SK-N-MC (cell line): Measurements from ENCODE around the gene NAPEPLD.

Source experiments
- EZH2 ChIP-seq: fragments of 200-600 bp; sonication (generic); IDR thresholded peaks from one replicate; pipeline ENCODE4 v1.6.1; 2017; ENCODE audit warnings: antibody characterized with exemption
- FOXP2 ChIP-seq: optimal IDR thresholded peaks from 2 replicates; pipeline ENCODE3; 2011; ENCODE audit warnings: mild to moderate bottlenecking, moderate library complexity; ENCODE audit not compliant: insufficient read depth; ENCODE audit errors: extremely low read length, control extremely low read depth
- POLR2AphosphoS5 ChIP-seq: IDR thresholded peaks from 2 replicates; pipeline ENCODE4 v1.6.1; 2012; ENCODE audit warnings: mild to moderate bottlenecking, low read depth, low read length, borderline replicate concordance

DNA sequence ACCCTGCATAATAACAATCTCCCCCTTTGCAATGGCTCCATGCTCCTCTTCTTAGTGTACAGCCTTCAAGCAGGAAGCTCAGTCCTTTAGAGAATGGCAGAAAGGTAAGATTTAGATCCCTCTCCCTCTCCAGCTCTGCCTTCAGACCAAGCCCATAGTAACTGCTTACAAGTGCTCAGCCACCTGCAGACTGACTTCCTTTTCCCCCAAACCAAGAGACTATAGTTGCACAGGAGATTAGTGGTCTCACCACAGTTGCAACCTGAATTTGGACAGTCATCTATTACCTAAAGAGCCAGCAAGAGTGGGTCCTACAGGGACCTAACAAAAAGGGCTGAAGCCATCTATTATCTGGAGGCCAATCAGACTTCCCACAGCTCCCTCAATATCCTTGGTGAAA, 90.8 kb downstream of the NAPEPLD start:
- TF ChIP-seq POLR2AphosphoS5 (no peak), EZH2 (no peak), FOXP2 (no peak)
